ENCODE results near the gene ARID3B. TPM values are rescaled to one million over a fixed set of nuclear protein-coding genes. Genes with fewer than 3 reads are reported as not detected.
"Not testable (repeated sequence)": the region's sequence is repeated elsewhere in the genome, so short reads cannot be mapped to it uniquely, and the experiment has no call there.

ARID3B gene
- total RNA-seq, 2 experiments from 2014 or later, result 14.2 to 15.9 TPM

- H3K36me3 Mint-ChIP-seq (ENCODE audit: low read depth), result peaks cover 22% of the 10 kb centered on the region
- peaks cover 8% of the 10 kb centered on the region for H3K4me1 Mint-ChIP-seq (ENCODE audit: low read depth)
- peak overlapping the region; percentile 59 for H3K27ac Mint-ChIP-seq
- no peaks in the 10 kb centered on the region for H3K9me3 Mint-ChIP-seq
- H3K27me3 Mint-ChIP-seq (ENCODE audit: low read depth), result no peaks in the 10 kb centered on the region
- intact Hi-C loops (cut with micrococcal nuclease), result no loop called here
- CTCF ChIA-PET, result interaction anchor here (0.7 to 1.0 kb wide), 4 partner anchors 9 to 187 kb away, joined by 3 to 6 read pairs (median 3); no protein-coding TSS in a partner anchor
- no peak overlapping the region for H3K4me3 Mint-ChIP-seq
- no peak for DNase-seq
These were observed 87.2 kb downstream of the ARID3B start for GRCh38 chr15:74628199-74628598.

GRCh38 chr15:74628949-74629348, 87.9 kb downstream of the ARID3B start:
- Mint-ChIP-seq H3K9me3 (no peaks in the 10 kb centered on the region), H3K27ac (no peak overlapping the region), H3K27me3 (ENCODE audit: low read depth) (no peaks in the 10 kb centered on the region), H3K36me3 (ENCODE audit: low read depth) (peaks cover 19% of the 10 kb centered on the region), H3K4me1 (ENCODE audit: low read depth) (peaks cover 8% of the 10 kb centered on the region), H3K4me3 (no peak overlapping the region)
- DNase-seq, result no peak
- CTCF ChIA-PET, result interaction anchor here (0.8 to 14.2 kb wide), 4 partner anchors 10 to 187 kb away, joined by 3 to 309 read pairs (median 4); no protein-coding TSS in a partner anchor
- intact Hi-C loops (cut with micrococcal nuclease), result no loop called here

GRCh38 chr15:74629696-74630095, 88.7 kb downstream of the ARID3B start:
- H3K4me1 Mint-ChIP-seq (ENCODE audit: low read depth); H3K9me3 Mint-ChIP-seq; H3K4me3 Mint-ChIP-seq; intact Hi-C loops (cut with micrococcal nuclease); H3K27me3 Mint-ChIP-seq (ENCODE audit: low read depth); H3K27ac Mint-ChIP-seq; DNase-seq: not testable (repeated sequence)
- H3K36me3 Mint-ChIP-seq (ENCODE audit: low read depth), result peaks cover 17% of the 10 kb centered on the region
- CTCF ChIA-PET, result interaction anchor here (1.0 to 14.2 kb wide), 3 partner anchors 9 to 139 kb away, joined by 3 to 309 read pairs (median 180); no protein-coding TSS in a partner anchor

- H3K36me3 Mint-ChIP-seq (ENCODE audit: low read depth), result peaks cover 15% of the 10 kb centered on the region
- intact Hi-C loops (cut with micrococcal nuclease), result no loop called here
- no peak for DNase-seq
- peak overlapping the region; percentile 41 for H3K27ac Mint-ChIP-seq
- H3K27me3 Mint-ChIP-seq (ENCODE audit: low read depth), result no peaks in the 10 kb centered on the region
- CTCF ChIA-PET, result interaction anchor here (1.0 to 14.2 kb wide), 13 partner anchors 10 to 316 kb away, joined by 3 to 309 read pairs (median 3); no protein-coding TSS in a partner anchor
- H3K9me3 Mint-ChIP-seq, result no peaks in the 10 kb centered on the region
- peaks cover 8% of the 10 kb centered on the region for H3K4me1 Mint-ChIP-seq (ENCODE audit: low read depth)
- no peak overlapping the region for H3K4me3 Mint-ChIP-seq
These were observed 89.5 kb downstream of the ARID3B start for GRCh38 chr15:74630284-74631086.

- Mint-ChIP-seq H3K9me3 (no peaks in the 10 kb centered on the region), H3K27ac (peak overlapping the region; percentile 26), H3K4me1 (ENCODE audit: low read depth) (peaks cover 4% of the 10 kb centered on the region), H3K4me3 (no peak overlapping the region), H3K36me3 (ENCODE audit: low read depth) (peaks cover 12% of the 10 kb centered on the region), H3K27me3 (ENCODE audit: low read depth) (no peaks in the 10 kb centered on the region)
- DNase-seq, result no peak
- CTCF ChIA-PET, result interaction anchor here (0.6 to 14.2 kb wide), 12 partner anchors 9 to 315 kb away, joined by 3 to 309 read pairs (median 4); no protein-coding TSS in a partner anchor
- intact Hi-C loops (cut with micrococcal nuclease), result no loop called here
These were observed 90.0 kb downstream of the ARID3B start for GRCh38 chr15:74631087-74631385.

GRCh38 chr15:74631408-74631807, 90.4 kb downstream of the ARID3B start:
- no peak for DNase-seq
- Mint-ChIP-seq H3K9me3 (no peaks in the 10 kb centered on the region), H3K27ac (no peak overlapping the region), H3K4me1 (ENCODE audit: low read depth) (peaks cover 2% of the 10 kb centered on the region), H3K36me3 (ENCODE audit: low read depth) (peaks cover 12% of the 10 kb centered on the region), H3K27me3 (ENCODE audit: low read depth) (no peaks in the 10 kb centered on the region), H3K4me3 (no peak overlapping the region)
- CTCF ChIA-PET, result interaction anchor here (0.6 to 14.2 kb wide), 24 partner anchors 9 to 315 kb away, joined by 3 to 309 read pairs (median 4); no protein-coding TSS in a partner anchor
- intact Hi-C loops (cut with micrococcal nuclease), result no loop called here

- DNase-seq, result peak; percentile 77
- Mint-ChIP-seq H3K4me3 (no peak overlapping the region), H3K36me3 (ENCODE audit: low read depth) (peaks cover 12% of the 10 kb centered on the region), H3K9me3 (no peaks in the 10 kb centered on the region), H3K27ac (no peak overlapping the region), H3K4me1 (ENCODE audit: low read depth) (no peaks in the 10 kb centered on the region), H3K27me3 (ENCODE audit: low read depth) (no peaks in the 10 kb centered on the region)
- intact Hi-C loops (cut with micrococcal nuclease), result loop anchor here (1.0 kb wide), 1 partner anchor 259 kb away; no protein-coding TSS in a partner anchor
- CTCF ChIA-PET, result interaction anchor here (0.6 to 14.2 kb wide), 28 partner anchors 8 to 344 kb away, joined by 3 to 309 read pairs (median 4); no protein-coding TSS in a partner anchor
These were observed 91.0 kb downstream of the ARID3B start for GRCh38 chr15:74631935-74632560.

- intact Hi-C loops (cut with micrococcal nuclease), result loop anchor here (1.0 kb wide), 1 partner anchor 259 kb away; no protein-coding TSS in a partner anchor
- Mint-ChIP-seq H3K9me3 (no peaks in the 10 kb centered on the region), H3K27me3 (ENCODE audit: low read depth) (no peaks in the 10 kb centered on the region), H3K27ac (no peak overlapping the region), H3K36me3 (ENCODE audit: low read depth) (peaks cover 12% of the 10 kb centered on the region), H3K4me3 (no peak overlapping the region), H3K4me1 (ENCODE audit: low read depth) (no peaks in the 10 kb centered on the region)
- no peak for DNase-seq
- CTCF ChIA-PET, result interaction anchor here (0.6 to 14.2 kb wide), 24 partner anchors 8 to 343 kb away, joined by 3 to 309 read pairs (median 4); no protein-coding TSS in a partner anchor
These were observed 91.6 kb downstream of the ARID3B start for GRCh38 chr15:74632601-74633000.

- peak overlapping the region; percentile 60 for H3K27ac Mint-ChIP-seq
- H3K4me3 Mint-ChIP-seq, result no peak overlapping the region
- intact Hi-C loops (cut with micrococcal nuclease), result loop anchor here (2.0 kb wide), 1 partner anchor 201 kb away; no protein-coding TSS in a partner anchor
- peaks cover 8% of the 10 kb centered on the region for H3K36me3 Mint-ChIP-seq (ENCODE audit: low read depth)
- no peaks in the 10 kb centered on the region for H3K27me3 Mint-ChIP-seq (ENCODE audit: low read depth)
- CTCF ChIA-PET, result interaction anchor here (0.8 to 14.2 kb wide), 25 partner anchors 12 to 317 kb away, joined by 3 to 309 read pairs (median 6); no protein-coding TSS in a partner anchor
- no peaks in the 10 kb centered on the region for H3K9me3 Mint-ChIP-seq
- no peaks in the 10 kb centered on the region for H3K4me1 Mint-ChIP-seq (ENCODE audit: low read depth)
- DNase-seq, result no peak
These were observed 92.8 kb downstream of the ARID3B start for GRCh38 chr15:74633781-74634180.

- Mint-ChIP-seq H3K36me3 (ENCODE audit: low read depth) (peaks cover 3% of the 10 kb centered on the region), H3K27me3 (ENCODE audit: low read depth) (no peaks in the 10 kb centered on the region), H3K27ac (no peak overlapping the region), H3K4me3 (no peak overlapping the region), H3K9me3 (no peaks in the 10 kb centered on the region), H3K4me1 (ENCODE audit: low read depth) (no peaks in the 10 kb centered on the region)
- intact Hi-C loops (cut with micrococcal nuclease), result loop anchor here (1.0 to 5.0 kb wide), 5 partner anchors 134 to 567 kb away; partner anchors contain the start of gene C15orf39
- CTCF ChIA-PET, result interaction anchor here (0.5 to 14.2 kb wide), 36 partner anchors 10 to 320 kb away, joined by 3 to 309 read pairs (median 4); no protein-coding TSS in a partner anchor
- DNase-seq, result peak; percentile 86
These were observed 94.2 kb downstream of the ARID3B start for GRCh38 chr15:74635228-74635627.

GRCh38 chr15:74636984-74637383, 96.0 kb downstream of the ARID3B start:
- H3K9me3 Mint-ChIP-seq, result no peaks in the 10 kb centered on the region
- H3K4me3 Mint-ChIP-seq, result no peak overlapping the region
- DNase-seq, result no peak
- H3K27ac Mint-ChIP-seq, result no peak overlapping the region
- CTCF ChIA-PET, result interaction anchor here (0.7 to 14.2 kb wide), 7 partner anchors 13 to 314 kb away, joined by 3 to 309 read pairs (median 23); no protein-coding TSS in a partner anchor
- H3K4me1 Mint-ChIP-seq (ENCODE audit: low read depth), result peaks cover 10% of the 10 kb centered on the region
- intact Hi-C loops (cut with micrococcal nuclease), result loop anchor here (5.0 kb wide), 1 partner anchor 565 kb away; the partner anchor contains the start of gene C15orf39
- peaks cover 3% of the 10 kb centered on the region for H3K36me3 Mint-ChIP-seq (ENCODE audit: low read depth)
- H3K27me3 Mint-ChIP-seq (ENCODE audit: low read depth), result no peaks in the 10 kb centered on the region

- no peaks in the 10 kb centered on the region for H3K9me3 Mint-ChIP-seq
- intact Hi-C loops (cut with micrococcal nuclease), result no loop called here
- CTCF ChIA-PET, result interaction anchor here (0.5 to 14.2 kb wide), 6 partner anchors 10 to 260 kb away, joined by 3 to 309 read pairs (median 12); no protein-coding TSS in a partner anchor
These were observed 100.1 kb downstream of the ARID3B start for GRCh38 chr15:74641151-74641550.

More at GRCh38 chr15:74641151-74641550, 100.1 kb downstream of the ARID3B start:
- peaks cover 3% of the 10 kb centered on the region for H3K36me3 Mint-ChIP-seq (ENCODE audit: low read depth)
- H3K27me3 Mint-ChIP-seq (ENCODE audit: low read depth), result no peaks in the 10 kb centered on the region
- H3K4me3 Mint-ChIP-seq, result no peak overlapping the region
- H3K4me1 Mint-ChIP-seq (ENCODE audit: low read depth), result peaks cover 19% of the 10 kb centered on the region
- H3K27ac Mint-ChIP-seq, result peak overlapping the region; percentile 59
- no peak for DNase-seq
